Transverse colon (tissue), 4 donors: Measurements from ENCODE around the gene RTL10. TPM values are rescaled to one million over a fixed set of nuclear protein-coding genes. Genes with fewer than 3 reads are reported as not detected.

Experiments used
- DNase-seq: peaks from one replicate; pipeline ENCODE4 v3.0.0-alpha.2; 2019
- H3K27ac ChIP-seq, 4 donors: fragments of 200-600 bp; sonication (generic); 2 replicates each; pipeline ENCODE4 v1.5.1; 2016 to 2018; ENCODE audit warnings: inconsistent platforms in 4 of 4
- H3K27me3 ChIP-seq: fragments of 200-600 bp; sonication (generic); 2 replicates; pipeline ENCODE4 v1.5.1; 2017; ENCODE audit warnings: inconsistent platforms
- H3K36me3 ChIP-seq, 4 donors: fragments of 200-600 bp; sonication (generic); 2 replicates each; pipeline ENCODE4 v1.5.1; 2017 to 2019; ENCODE audit warnings: inconsistent platforms in 4 of 4
- H3K4me1 ChIP-seq, 4 donors: fragments of 200-600 bp; sonication (generic); 2 replicates each; pipeline ENCODE4 v1.5.1; 2017 to 2020; ENCODE audit warnings: inconsistent platforms in 4 of 4
- H3K4me3 ChIP-seq, 4 donors: fragments of 200-600 bp; sonication (generic); 1 replicate in 1 of 4; 2 replicates in 3 of 4; pipeline versions ENCODE4 v1.5.1 to v1.6.1; 2017 to 2019; ENCODE audit warnings: inconsistent platforms in 4 of 4
- H3K9me3 ChIP-seq, 2 donors: fragments of 200-600 bp; sonication (generic); 2 replicates each; pipeline ENCODE4 v1.5.1; 2017 to 2019; ENCODE audit warnings: inconsistent platforms in 2 of 2
- CTCF ChIP-seq, 5 experiments: fragments of 200-600 bp in 3 of 5; fragments of 450-650 bp in 2 of 5; sonication (generic) in 3 of 5; IDR thresholded peaks; 1 replicate in 2 of 5; 2 replicates in 3 of 5; pipeline ENCODE4 v1.5.1; 2016 to 2017; ENCODE audit warnings: antibody characterized with exemption in 5 of 5, inconsistent platforms in 3 of 5, mild to moderate bottlenecking in 2 of 5, moderate library complexity in 1 of 5
- EP300 ChIP-seq: sonication (generic); formaldehyde crosslinking; IDR thresholded peaks from one replicate; pipeline ENCODE4 v1.6.1; 2017; ENCODE audit warnings: antibody characterized with exemption, low read depth
- POLR2A ChIP-seq: fragments of 450-650 bp; IDR thresholded peaks from one replicate; pipeline ENCODE4 v1.6.1; 2016; ENCODE audit warnings: antibody characterized with exemption, mild to moderate bottlenecking, moderate library complexity
- POLR2AphosphoS5 ChIP-seq, 3 donors: sonication (generic); formaldehyde crosslinking; IDR thresholded peaks; one replicate each; pipeline ENCODE4 v1.6.1; 2016; ENCODE audit warnings: antibody characterized with exemption in 3 of 3
- WGBS, 2 donors: methylation state at CpG; one replicate each; pipeline ENCODE4 v1.1.5; 2018; ENCODE audit warnings: low coverage in 1 of 2; 5-methylcytosine and 5-hydroxymethylcytosine counted together
- in situ Hi-C, 4 donors: fragments of 200-750 bp; cut with MboI; loops; one replicate each; pipeline versions ENCODE4 v1.15.0 to v1.15.1; 2017; ENCODE audit warnings: low sequenced_read_pairs in 3 of 4, low pct_ligation_motif_present in 1 of 4, low pct_unique_long_range_greater_than_20kb in 1 of 4
- intact Hi-C: fragments of 100-400 bp; cut with DNase I; formaldehyde crosslinking; loops from one replicate; pipeline ENCODE4 v1.15.1; 2023; ENCODE audit warnings: low total_unique reads
- total RNA-seq, 4 donors: library from RNA; depleted of rRNA; stranded (reverse); fragments of >200 nt; gene quantifications; one replicate each; pipeline ENCODE4 v1.1.0, GENCODE V29; 2016

RTL10 gene
- total RNA-seq, 4 donors from 2014 or later, result 7.1 to 16.8 (median 7.8) TPM

GRCh38 chr22:19865141-19865829, 10.6 kb upstream of the RTL10 start:
- intact Hi-C loops (no loop called here), in situ Hi-C loops (no loop called here)
- DNase-seq, result no peak
- Histone ChIP-seq H3K4me1 (peaks cover 0 to 10% (median 0%) of the 10 kb centered on the region in 4 donors), H3K9me3 (no peaks in the 10 kb centered on the region), H3K27me3 (no peaks in the 10 kb centered on the region), H3K4me3 (no peak overlapping the region), H3K27ac (no peak overlapping the region), H3K36me3 (no peaks in the 10 kb centered on the region)
- WGBS, 2 donors, result 79 to 83% methylated on average over 10 to 12 of the region's 12 CpGs
- TF ChIP-seq CTCF (IDR thresholded peaks at IDR 0.05) (no peak), POLR2A (no peak)

GRCh38 chr22:19864538-19865106, 9.9 kb upstream of the RTL10 start:
- no peak for DNase-seq
- Histone ChIP-seq H3K27ac (no peak overlapping the region), H3K9me3 (no peaks in the 10 kb centered on the region), H3K36me3 (no peaks in the 10 kb centered on the region), H3K27me3 (no peaks in the 10 kb centered on the region), H3K4me1 (peaks cover 0 to 10% (median 0%) of the 10 kb centered on the region in 4 donors), H3K4me3 (no peak overlapping the region)
- in situ Hi-C loops, result no loop called here
- TF ChIP-seq EP300, result no peak
- no peak for TF ChIP-seq POLR2A
- TF ChIP-seq CTCF (IDR thresholded peaks at IDR 0.05), result no peak
- intact Hi-C loops, result no loop called here
- WGBS, 2 donors, result 94 to 96% methylated on average over 5 of the region's 5 CpGs

GRCh38 chr22:19863571-19863970, 8.9 kb upstream of the RTL10 start:
- Histone ChIP-seq H3K27me3 (no peaks in the 10 kb centered on the region), H3K9me3 (no peaks in the 10 kb centered on the region), H3K36me3 (no peaks in the 10 kb centered on the region), H3K4me3 (no peak overlapping the region), H3K27ac (no peak overlapping the region), H3K4me1 (no peaks in the 10 kb centered on the region)
- no peak for DNase-seq
- intact Hi-C loops, result no loop called here
- WGBS, 2 donors, result 93 to 97% methylated on average over 4 to 5 of the region's 5 CpGs
- in situ Hi-C loops, result no loop called here
- TF ChIP-seq EP300, result no peak
- TF ChIP-seq POLR2A, result no peak
- no peak for TF ChIP-seq POLR2AphosphoS5 (IDR thresholded peaks at IDR 0.05)
- TF ChIP-seq CTCF (IDR thresholded peaks at IDR 0.05), result no peak

- TF ChIP-seq POLR2AphosphoS5 (IDR thresholded peaks at IDR 0.05) (no peak), CTCF (IDR thresholded peaks at IDR 0.05) (no peak), POLR2A (no peak), EP300 (no peak)
- H3K9me3 ChIP-seq, result no peaks in the 10 kb centered on the region
- no peak for DNase-seq
- H3K36me3 ChIP-seq, result no peaks in the 10 kb centered on the region
- in situ Hi-C loops (no loop called here), intact Hi-C loops (no loop called here)
- no peaks in the 10 kb centered on the region for H3K4me1 ChIP-seq
- WGBS, 2 donors, result 94% methylated on average over 7 to 13 of the region's 13 CpGs
- no peak overlapping the region for H3K4me3 ChIP-seq
- H3K27me3 ChIP-seq, result no peaks in the 10 kb centered on the region
- H3K27ac ChIP-seq, result no peak overlapping the region
Observed at GRCh38 chr22:19862619-19863246, 8.1 kb upstream of the RTL10 start.
